Peyer's patch (tissue), 4 donors: ENCODE measurements around the gene MAPK10.

Experiments used
- POLR2A ChIP-seq, 2 donors: fragments of 450-650 bp; IDR thresholded peaks; one replicate each; pipeline ENCODE4 v1.5.1; 2017; ENCODE audit warnings: antibody characterized with exemption in 2 of 2, mild to moderate bottlenecking in 2 of 2, moderate library complexity in 2 of 2
- TF ChIP-seq, protein P1 (sequence below), 6 experiments: fragments of 450-650 bp in 4 of 6; fragments of 200-600 bp in 2 of 6; sonication (generic) in 1 of 6; IDR thresholded peaks; one replicate each; pipeline ENCODE4 v1.5.1; 2017 to 2019; ENCODE audit warnings: antibody characterized with exemption in 6 of 6, mild to moderate bottlenecking in 3 of 6, moderate library complexity in 1 of 6

DNA sequence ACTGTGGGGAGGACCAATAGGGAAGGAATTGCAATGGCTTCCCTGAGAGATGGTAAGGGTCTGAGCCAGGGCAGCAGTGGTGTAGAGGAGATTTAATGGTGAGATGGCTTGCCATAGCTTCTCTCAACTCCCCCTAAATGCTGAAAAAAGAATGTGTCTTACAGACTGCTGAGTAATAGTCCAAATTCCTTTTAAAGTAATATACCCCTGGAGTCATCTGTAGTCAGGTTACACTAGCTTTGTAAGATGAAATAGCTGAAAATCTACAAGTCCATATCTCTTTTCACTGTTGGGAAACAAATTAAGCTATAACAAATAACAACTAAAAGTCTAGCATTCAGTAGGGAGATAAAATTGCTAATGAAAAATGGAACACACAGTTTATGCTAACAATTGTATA is 33.5 kb downstream of the MAPK10 start:
- TF ChIP-seq, protein P1, sequence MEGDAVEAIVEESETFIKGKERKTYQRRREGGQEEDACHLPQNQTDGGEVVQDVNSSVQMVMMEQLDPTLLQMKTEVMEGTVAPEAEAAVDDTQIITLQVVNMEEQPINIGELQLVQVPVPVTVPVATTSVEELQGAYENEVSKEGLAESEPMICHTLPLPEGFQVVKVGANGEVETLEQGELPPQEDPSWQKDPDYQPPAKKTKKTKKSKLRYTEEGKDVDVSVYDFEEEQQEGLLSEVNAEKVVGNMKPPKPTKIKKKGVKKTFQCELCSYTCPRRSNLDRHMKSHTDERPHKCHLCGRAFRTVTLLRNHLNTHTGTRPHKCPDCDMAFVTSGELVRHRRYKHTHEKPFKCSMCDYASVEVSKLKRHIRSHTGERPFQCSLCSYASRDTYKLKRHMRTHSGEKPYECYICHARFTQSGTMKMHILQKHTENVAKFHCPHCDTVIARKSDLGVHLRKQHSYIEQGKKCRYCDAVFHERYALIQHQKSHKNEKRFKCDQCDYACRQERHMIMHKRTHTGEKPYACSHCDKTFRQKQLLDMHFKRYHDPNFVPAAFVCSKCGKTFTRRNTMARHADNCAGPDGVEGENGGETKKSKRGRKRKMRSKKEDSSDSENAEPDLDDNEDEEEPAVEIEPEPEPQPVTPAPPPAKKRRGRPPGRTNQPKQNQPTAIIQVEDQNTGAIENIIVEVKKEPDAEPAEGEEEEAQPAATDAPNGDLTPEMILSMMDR (IDR thresholded peaks at IDR 0.05) = no peak
- no peak for TF ChIP-seq POLR2A (IDR thresholded peaks at IDR 0.05)
